Measurements from ENCODE around the gene TRIM10.

GRCh38 chr6:30131947-30132497 is 29.0 kb downstream of the TRIM10 start:
- TF ChIP-seq CTCF (conservative IDR thresholded peaks at IDR 0.05; ENCODE audit: low read depth in 2 of 2) (no peak), POLR2AphosphoS5 (IDR thresholded peaks at IDR 0.05; ENCODE audit: low read depth) (no peak), ZNF114 (CRISPR knock-in tag; IDR thresholded peaks at IDR 0.05) (no peak), REST (IDR thresholded peaks at IDR 0.05; ENCODE audit: unreplicated experiment) (no peak), EZH2 (IDR thresholded peaks at IDR 0.05; ENCODE audit: low read depth, unreplicated experiment) (no peak), EZH2phosphoT487 (IDR thresholded peaks at IDR 0.05; ENCODE audit: unreplicated experiment) (no peak)
- TF ChIP-seq, protein P1, sequence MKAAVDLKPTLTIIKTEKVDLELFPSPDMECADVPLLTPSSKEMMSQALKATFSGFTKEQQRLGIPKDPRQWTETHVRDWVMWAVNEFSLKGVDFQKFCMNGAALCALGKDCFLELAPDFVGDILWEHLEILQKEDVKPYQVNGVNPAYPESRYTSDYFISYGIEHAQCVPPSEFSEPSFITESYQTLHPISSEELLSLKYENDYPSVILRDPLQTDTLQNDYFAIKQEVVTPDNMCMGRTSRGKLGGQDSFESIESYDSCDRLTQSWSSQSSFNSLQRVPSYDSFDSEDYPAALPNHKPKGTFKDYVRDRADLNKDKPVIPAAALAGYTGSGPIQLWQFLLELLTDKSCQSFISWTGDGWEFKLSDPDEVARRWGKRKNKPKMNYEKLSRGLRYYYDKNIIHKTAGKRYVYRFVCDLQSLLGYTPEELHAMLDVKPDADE (IDR thresholded peaks at IDR 0.05) = no peak

All from GM23338 (cell line).